ENCODE measurements around the gene SLC4A1AP. TPM values are rescaled to one million over a fixed set of nuclear protein-coding genes. Genes with fewer than 3 reads are reported as not detected.

SLC4A1AP gene
- total RNA-seq, 1 experiment from 2014 or later = 19.8 TPM

DNA sequence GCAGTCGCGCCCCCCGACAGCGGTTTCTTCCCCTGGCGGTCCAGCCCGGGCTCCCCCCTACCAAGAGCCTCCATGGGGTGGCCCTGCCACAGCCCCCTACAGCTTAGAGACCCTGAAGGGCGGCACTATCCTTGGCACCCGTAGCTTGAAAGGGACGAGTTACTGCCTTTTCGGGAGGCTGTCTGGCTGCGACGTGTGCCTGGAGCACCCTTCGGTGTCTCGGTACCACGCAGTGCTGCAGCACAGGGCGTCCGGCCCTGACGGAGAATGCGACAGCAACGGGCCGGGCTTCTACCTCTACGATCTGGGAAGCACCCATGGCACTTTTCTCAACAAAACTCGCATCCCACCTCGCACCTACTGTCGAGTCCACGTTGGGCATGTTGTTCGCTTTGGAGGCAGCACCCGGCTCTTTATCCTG is 475 bp downstream of the SLC4A1AP start (continued):
- TF ChIP-seq EZH2phosphoT487 (IDR thresholded peaks at IDR 0.05; ENCODE audit: borderline replicate concordance) (no peak), POLR2AphosphoS5 (IDR thresholded peaks at IDR 0.05; ENCODE audit: low read depth, low read length) (no peak), ZFX (IDR thresholded peaks at IDR 0.05) (no peak)

GRCh38 chr2:27664622-27665363 is 1.1 kb downstream of the SLC4A1AP start:
- intact Hi-C loops (cut with micrococcal nuclease) = loop anchor here (5.0 kb wide), 1 partner anchor 257 kb away; the partner anchor contains the start of gene PPM1G

GRCh38 chr2:27667446-27667845 is 3.8 kb downstream of the SLC4A1AP start:
- POLR2A ChIA-PET = interaction anchor here (0.6 kb wide), 1 partner anchor 845 kb away, joined by 3 read pairs; no protein-coding TSS in a partner anchor
- Histone ChIP-seq H3K27ac (ENCODE audit: low read depth, low read length) (no peak overlapping the region), H3K9me3 (ENCODE audit: control insufficient read depth in 1 of 2, insufficient read depth in 1 of 2, low read depth in 1 of 2, low read length in 2 of 2) (no peaks in the 10 kb centered on the region), H3K36me3 (ENCODE audit: control insufficient read depth in 1 of 2, insufficient read depth in 2 of 2, low read length in 2 of 2) (peaks cover 19 to 32% of the 10 kb centered on the region in 2 experiments; a peak in 3 of 4 replicates), H3K79me2 (ENCODE audit: insufficient read depth, low read length) (peaks cover 30% of the 10 kb centered on the region), H4K20me1 (ENCODE audit: insufficient read depth) (no peaks in the 10 kb centered on the region; the same call in 1 of the 2 replicates), H3K27me3 (ENCODE audit: insufficient read depth, low read length) (no peaks in the 10 kb centered on the region), H2AFZ (ENCODE audit: low read depth, low read length, poor library complexity, severe bottlenecking) (no peak overlapping the region), H3K4me2 (ENCODE audit: low read length) (no peak overlapping the region), H3K4me3 (replicated peaks in 1 of 2; ENCODE audit: low read depth in 1 of 2, low read length in 2 of 2) (no peak overlapping the region), H3K9ac (ENCODE audit: low read length) (no peak overlapping the region), H3K4me1 (ENCODE audit: control insufficient read depth in 1 of 2, insufficient read depth in 2 of 2, low read length in 2 of 2) (peaks cover 7 to 12% of the 10 kb centered on the region in 2 experiments), H3K9me2 (ENCODE audit: insufficient read depth) (no peaks in the 10 kb centered on the region)
- BruUV-seq (replicated peaks) = no TSS peak
- RAD21 ChIA-PET (ENCODE audit: low non-redundant PET in 1 of 2, low total read pairs in 2 of 2, uncharacterized antibody in 2 of 2, unreplicated experiment in 2 of 2) = no interaction called here
- CTCF ChIA-PET = no interaction called here
- DNase-seq (ENCODE audit: low read depth, low spot score) (no peak), ATAC-seq (no peak)
- intact Hi-C loops (cut with micrococcal nuclease) = no loop called here
- no peak for TF ChIP-seq TCF7L2 (IDR thresholded peaks at IDR 0.05; ENCODE audit: borderline replicate concordance, extremely low read depth, insufficient read depth, insufficient read length)
- TF ChIP-seq SP1 (IDR thresholded peaks at IDR 0.05; ENCODE audit: low read depth) = no peak
- no peak for TF ChIP-seq ZFX (IDR thresholded peaks at IDR 0.05)
- no peak for TF ChIP-seq SIN3A (IDR thresholded peaks at IDR 0.05; ENCODE audit: low read depth)
- no peak for TF ChIP-seq RAD21 (IDR thresholded peaks at IDR 0.05; ENCODE audit: low read depth)
- no peak for TF ChIP-seq EZH2 (IDR thresholded peaks at IDR 0.05)
- no peak for TF ChIP-seq CBX3 (IDR thresholded peaks at IDR 0.05; ENCODE audit: low read depth)
- TF ChIP-seq EGR1 (IDR thresholded peaks at IDR 0.05; ENCODE audit: low read depth) = no peak
- no peak for TF ChIP-seq ELF1 (IDR thresholded peaks at IDR 0.05; ENCODE audit: borderline replicate concordance, low read depth)
- TF ChIP-seq ZNF274 (IDR thresholded peaks at IDR 0.05; ENCODE audit: low read depth, low read length) = no peak
- TF ChIP-seq FOSL1 (IDR thresholded peaks at IDR 0.05; ENCODE audit: low read depth) = no peak
- TF ChIP-seq POLR2A (IDR thresholded peaks at IDR 0.05; ENCODE audit: borderline replicate concordance, extremely low read depth, insufficient read depth, insufficient read length) = no peak
- no peak for TF ChIP-seq SRF (IDR thresholded peaks at IDR 0.05; ENCODE audit: low read depth)

More at GRCh38 chr2:27664622-27665363, 1.1 kb downstream of the SLC4A1AP start:
- POLR2A ChIA-PET = no interaction called here
- RAD21 ChIA-PET (ENCODE audit: low non-redundant PET in 1 of 2, low total read pairs in 2 of 2, uncharacterized antibody in 2 of 2, unreplicated experiment in 2 of 2) = no interaction called here
- Histone ChIP-seq H3K9me2 (ENCODE audit: insufficient read depth) (no peaks in the 10 kb centered on the region), H3K4me2 (ENCODE audit: low read length) (peak overlapping the region; percentile 89), H3K9ac (ENCODE audit: low read length) (peak overlapping the region; percentile 82), H4K20me1 (ENCODE audit: insufficient read depth) (no peaks in the 10 kb centered on the region), H3K4me1 (ENCODE audit: control insufficient read depth in 1 of 2, insufficient read depth in 2 of 2, low read length in 2 of 2) (peaks cover 7 to 17% of the 10 kb centered on the region in 2 experiments), H3K36me3 (ENCODE audit: control insufficient read depth in 1 of 2, insufficient read depth in 2 of 2, low read length in 2 of 2) (peaks cover 33 to 40% of the 10 kb centered on the region in 2 experiments), H3K9me3 (ENCODE audit: control insufficient read depth in 1 of 2, insufficient read depth in 1 of 2, low read depth in 1 of 2, low read length in 2 of 2) (no peaks in the 10 kb centered on the region), H3K27ac (ENCODE audit: low read depth, low read length) (peak overlapping the region; percentile 71), H2AFZ (ENCODE audit: low read depth, low read length, poor library complexity, severe bottlenecking) (no peak overlapping the region), H3K27me3 (ENCODE audit: insufficient read depth, low read length) (no peaks in the 10 kb centered on the region), H3K4me3 (replicated peaks in 1 of 2; ENCODE audit: low read depth in 1 of 2, low read length in 2 of 2) (peak overlapping the region; percentile 92 to 99), H3K79me2 (ENCODE audit: insufficient read depth, low read length) (peaks cover 42% of the 10 kb centered on the region)
- DNase-seq (ENCODE audit: low read depth, low spot score) (no peak), ATAC-seq (no peak)
- no TSS peak for BruUV-seq (replicated peaks)
- CTCF ChIA-PET = no interaction called here
- no peak for TF ChIP-seq EGR1 (IDR thresholded peaks at IDR 0.05; ENCODE audit: low read depth)
- no peak for TF ChIP-seq FOSL1 (IDR thresholded peaks at IDR 0.05; ENCODE audit: low read depth)
- no peak for TF ChIP-seq CBX3 (IDR thresholded peaks at IDR 0.05; ENCODE audit: low read depth)
- peak; percentile 46; the same call in 1 of the 2 replicates for TF ChIP-seq CEBPB (IDR thresholded peaks at IDR 0.05; ENCODE audit: low read depth)
- no peak for TF ChIP-seq ZNF274 (IDR thresholded peaks at IDR 0.05; ENCODE audit: low read depth, low read length)

Measured in HCT116 (cell line).